Esophagus squamous epithelium (tissue), 4 donors: ENCODE results near the gene SDHC.
A peak's percentile ranks its signal among the peaks of the same experiment; 100 is the strongest.

ENCODE experiments used
- POLR2A ChIP-seq, 4 donors: fragments of 450-650 bp; IDR thresholded peaks; one replicate each; pipeline ENCODE4 v1.6.1; 2017; ENCODE audit warnings: antibody characterized with exemption in 4 of 4, mild to moderate bottlenecking in 4 of 4, moderate library complexity in 3 of 4
- TF ChIP-seq, protein P1 (sequence below), 6 experiments: fragments of 450-650 bp in 4 of 6; fragments of 200-600 bp in 2 of 6; sonication (generic) in 2 of 6; IDR thresholded peaks; one replicate each; pipeline ENCODE4 v1.5.1; 2016 to 2019; ENCODE audit warnings: antibody characterized with exemption in 6 of 6, mild to moderate bottlenecking in 4 of 6, moderate library complexity in 4 of 6

GRCh38 chr1:161389691-161390558 lies 75.7 kb downstream of the SDHC start:
- TF ChIP-seq, protein P1, sequence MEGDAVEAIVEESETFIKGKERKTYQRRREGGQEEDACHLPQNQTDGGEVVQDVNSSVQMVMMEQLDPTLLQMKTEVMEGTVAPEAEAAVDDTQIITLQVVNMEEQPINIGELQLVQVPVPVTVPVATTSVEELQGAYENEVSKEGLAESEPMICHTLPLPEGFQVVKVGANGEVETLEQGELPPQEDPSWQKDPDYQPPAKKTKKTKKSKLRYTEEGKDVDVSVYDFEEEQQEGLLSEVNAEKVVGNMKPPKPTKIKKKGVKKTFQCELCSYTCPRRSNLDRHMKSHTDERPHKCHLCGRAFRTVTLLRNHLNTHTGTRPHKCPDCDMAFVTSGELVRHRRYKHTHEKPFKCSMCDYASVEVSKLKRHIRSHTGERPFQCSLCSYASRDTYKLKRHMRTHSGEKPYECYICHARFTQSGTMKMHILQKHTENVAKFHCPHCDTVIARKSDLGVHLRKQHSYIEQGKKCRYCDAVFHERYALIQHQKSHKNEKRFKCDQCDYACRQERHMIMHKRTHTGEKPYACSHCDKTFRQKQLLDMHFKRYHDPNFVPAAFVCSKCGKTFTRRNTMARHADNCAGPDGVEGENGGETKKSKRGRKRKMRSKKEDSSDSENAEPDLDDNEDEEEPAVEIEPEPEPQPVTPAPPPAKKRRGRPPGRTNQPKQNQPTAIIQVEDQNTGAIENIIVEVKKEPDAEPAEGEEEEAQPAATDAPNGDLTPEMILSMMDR (IDR thresholded peaks at IDR 0.05), result no peak
- TF ChIP-seq POLR2A (IDR thresholded peaks at IDR 0.05), result peak in 3 of 4 donors; percentile 78 to 89 (median 84)
